GM12801 (cell line): ENCODE measurements around the gene TTC28.

Experiments used
- CTCF ChIP-seq: IDR thresholded peaks from one replicate; pipeline ENCODE4 v1.5.1; 2011; ENCODE audit warnings: control low read depth; ENCODE audit not compliant: insufficient read length; ENCODE audit errors: extremely low read depth

Gene TTC28

DNA sequence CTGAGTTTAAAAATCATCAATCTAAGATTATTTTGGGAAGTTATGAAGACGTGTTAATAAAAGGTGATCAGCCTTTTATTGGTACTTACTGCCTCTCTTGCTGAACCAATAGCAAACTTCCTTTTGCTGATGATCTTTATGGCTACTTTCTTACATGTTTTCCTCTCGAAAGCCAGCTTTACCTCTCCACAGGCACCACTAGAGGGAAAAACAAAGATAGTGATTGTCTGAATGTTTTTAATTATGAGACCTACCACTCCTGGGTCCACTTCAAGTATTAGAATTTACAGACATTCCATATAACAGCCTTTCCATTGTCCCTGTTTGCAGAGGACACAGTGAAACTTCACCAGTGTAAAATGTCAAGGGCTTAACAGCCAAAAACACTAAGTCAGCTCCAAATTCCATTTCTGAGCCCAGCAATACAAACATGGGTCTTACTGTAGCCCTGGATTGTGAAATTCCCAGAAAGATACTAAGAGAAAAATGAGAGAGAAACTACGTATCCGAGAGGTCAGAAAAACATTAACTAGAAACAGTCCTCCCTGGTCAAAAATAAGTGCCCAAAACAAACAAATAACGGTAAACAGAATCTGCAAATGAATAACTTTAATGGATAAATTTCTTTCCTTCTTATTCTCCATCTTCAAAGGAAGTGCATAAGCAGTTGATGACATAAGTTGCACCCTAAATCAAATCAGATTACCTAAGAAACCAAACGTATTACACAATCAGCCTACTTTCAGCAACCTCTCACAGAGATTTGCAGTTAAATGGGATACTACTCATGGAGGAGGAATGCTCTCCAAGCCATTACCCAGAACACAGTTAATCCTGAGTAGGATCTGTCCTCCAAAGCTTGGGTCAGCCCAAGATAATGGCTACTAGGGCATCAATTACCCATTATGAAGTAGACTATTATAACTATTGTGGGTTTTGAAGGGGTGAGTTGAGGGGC is 32.5 kb upstream of the TTC28 start:
- no peak for TF ChIP-seq CTCF

GRCh38 chr22:28711341-28711740 is 31.7 kb upstream of the TTC28 start:
- no peak for TF ChIP-seq CTCF

- TF ChIP-seq CTCF = no peak
These were observed 31.0 kb upstream of the TTC28 start for GRCh38 chr22:28710576-28711191.

DNA sequence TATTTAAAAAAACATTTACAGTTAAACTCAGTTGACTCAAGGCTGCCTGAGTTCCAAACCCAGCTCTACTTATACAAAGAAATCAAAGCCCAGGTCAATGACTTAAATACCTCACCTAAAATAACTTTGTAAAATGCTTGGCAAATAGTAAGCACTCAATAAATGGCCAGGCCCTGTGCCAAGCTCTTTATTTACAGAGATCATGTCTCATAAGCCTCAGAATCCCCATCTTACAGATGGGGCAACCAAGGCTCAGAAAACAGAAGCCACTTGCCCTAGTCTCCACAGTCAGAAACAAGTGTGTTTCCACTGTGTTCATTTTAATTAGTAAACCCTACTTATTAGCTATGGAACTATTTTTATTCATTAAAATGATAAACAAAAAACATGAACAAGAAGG is 30.5 kb upstream of the TTC28 start:
- TF ChIP-seq CTCF = no peak

DNA sequence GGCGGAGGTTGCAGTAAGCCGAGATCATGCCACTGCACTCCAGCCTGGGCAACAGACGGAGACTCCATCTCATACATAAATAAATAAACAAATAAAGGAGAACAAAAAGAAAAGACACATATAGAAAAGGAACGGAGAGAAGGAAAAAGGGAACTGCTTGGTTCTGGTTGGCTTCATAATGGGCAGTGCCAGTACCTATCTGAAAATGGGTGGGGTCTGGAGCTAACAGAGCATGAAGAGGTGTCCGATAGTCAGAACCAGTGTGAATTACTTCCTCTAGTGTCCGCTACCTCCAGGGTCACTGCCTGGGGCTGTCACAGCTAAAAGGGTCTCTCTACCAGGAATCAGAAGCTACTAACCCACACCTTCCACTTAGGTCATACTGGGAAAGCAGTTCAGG is 27.2 kb upstream of the TTC28 start:
- TF ChIP-seq CTCF = no peak

DNA sequence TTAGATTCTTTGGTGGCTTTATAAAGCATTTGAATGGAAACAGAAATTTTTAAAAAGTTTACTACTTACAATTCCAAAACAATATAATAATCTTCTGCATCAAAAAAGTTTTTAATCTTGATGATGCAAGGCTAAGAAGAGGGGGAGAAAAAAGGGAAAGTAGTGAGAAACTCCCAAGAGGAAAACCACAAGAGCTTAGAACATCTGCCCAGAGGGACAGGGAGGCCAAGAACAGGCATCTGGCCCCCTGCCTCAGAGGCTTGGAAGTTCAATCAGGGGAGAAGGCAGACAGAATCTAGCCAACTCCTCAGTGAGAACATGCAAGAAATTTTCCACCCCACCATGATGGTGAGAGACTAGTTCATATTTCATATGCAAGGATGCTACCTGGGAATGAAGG is 23.8 kb upstream of the TTC28 start:
- no peak for TF ChIP-seq CTCF

GRCh38 chr22:28702891-28703290 is 23.3 kb upstream of the TTC28 start:
- no peak for TF ChIP-seq CTCF
